HG03432 (cell line): ENCODE results near the gene PCF11.
"Not testable (repeated sequence)": the region's sequence is repeated elsewhere in the genome, so short reads cannot be mapped to it uniquely, and the experiment has no call there.

Source experiments
- ATAC-seq: cut with Tn5 transposase; IDR thresholded peaks from one replicate; pipeline ENCODE4 v1.9.1; 2021; ENCODE audit warnings: mild to moderate bottlenecking, moderate library complexity; ENCODE audit not compliant: unreplicated experiment

Gene PCF11

GRCh38 chr11:83192606-83193245, 35.8 kb downstream of the PCF11 start:
- no peak for ATAC-seq

DNA sequence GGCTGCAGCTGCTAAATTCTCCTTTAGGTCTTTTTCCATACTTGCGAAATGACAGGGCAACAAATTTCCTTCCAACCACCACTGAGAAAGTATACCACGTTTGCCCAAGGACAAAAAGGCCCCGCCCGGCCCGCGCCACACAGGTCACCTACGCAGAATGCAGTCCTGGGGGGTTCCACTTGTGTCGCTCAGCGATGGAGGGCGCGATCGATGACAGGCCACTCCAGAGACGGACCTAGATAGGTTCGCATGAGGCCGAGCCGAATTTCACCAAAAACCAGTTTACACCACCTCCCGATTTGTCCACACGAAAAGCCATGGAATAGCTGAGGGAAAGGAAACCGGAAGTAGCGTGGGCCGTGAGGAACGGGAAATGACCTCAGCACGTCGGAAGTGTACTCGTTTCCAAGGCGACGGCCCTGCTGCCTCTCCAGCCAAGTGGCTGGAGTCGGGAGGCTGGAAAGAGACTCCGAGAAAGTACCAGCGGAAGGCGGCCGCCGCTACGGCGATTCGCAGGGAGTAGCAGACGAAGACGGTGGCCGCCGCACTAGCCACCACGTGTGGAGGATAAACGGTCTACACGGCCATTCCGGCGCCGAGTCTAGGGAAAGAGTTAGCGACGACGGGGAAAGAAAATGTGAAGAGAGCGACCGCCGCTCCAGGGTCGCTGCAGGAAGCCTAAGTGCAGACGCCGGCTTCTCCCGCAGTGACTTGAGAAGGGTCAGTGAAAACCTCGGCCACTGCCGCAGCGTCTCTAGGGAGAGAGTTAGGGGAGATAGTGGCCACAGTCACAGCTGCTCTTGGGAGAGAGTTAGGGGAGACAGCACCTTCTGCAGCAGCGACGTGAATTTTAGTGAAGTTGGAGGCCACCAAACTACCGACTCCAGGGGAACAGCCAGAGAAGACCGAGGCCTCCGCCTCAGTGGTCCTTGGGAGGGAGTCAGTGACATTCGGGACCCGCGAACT, 36.7 kb downstream of the PCF11 start, which contains the start of gene ANKRD42:
Gene ANKRD42, plus strand, starts transcription at position 398 of the 966 bp plus-strand sequence. CDS start 959 bp downstream, outside the sequence.
- ATAC-seq, result peak; percentile 92

- peak; percentile 59 for ATAC-seq
Measured at GRCh38 chr11:83194281-83195142, 37.6 kb downstream of the PCF11 start.

DNA sequence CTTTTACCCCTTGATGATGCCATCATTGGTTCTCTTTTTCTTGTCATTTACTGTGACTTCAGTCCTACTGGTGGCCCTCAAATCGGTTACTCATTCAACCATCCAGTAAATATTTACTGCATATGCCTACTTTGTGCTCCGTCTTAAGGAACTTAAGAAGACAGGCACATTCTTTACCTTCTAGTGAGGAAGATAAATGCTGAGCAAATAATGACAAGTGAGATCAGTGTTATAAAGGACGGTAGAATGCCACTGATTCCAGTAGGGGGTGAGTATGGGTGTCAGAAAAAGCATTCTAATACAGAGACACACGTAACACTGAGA, 38.2 kb downstream of the PCF11 start:
- ATAC-seq, result no peak

DNA sequence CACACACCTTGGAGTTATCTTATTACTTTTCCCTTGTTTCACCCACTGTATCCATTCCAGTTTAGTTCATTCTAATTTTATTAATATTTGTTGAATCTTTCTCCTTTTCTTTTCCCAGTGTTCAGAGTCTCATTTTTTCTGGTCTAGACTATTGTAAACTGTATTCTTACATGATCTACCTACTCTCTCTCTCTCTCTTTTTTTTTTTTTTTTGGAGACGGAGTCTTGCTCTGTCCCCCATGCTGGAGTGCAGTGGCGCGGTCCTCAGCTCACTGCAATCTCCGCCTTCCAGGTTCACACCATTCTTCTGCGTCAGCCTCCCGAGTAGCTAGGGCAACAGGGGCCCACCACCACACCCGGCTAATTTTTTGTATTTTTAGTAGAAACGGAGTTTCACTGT, 38.7 kb downstream of the PCF11 start:
- no peak for ATAC-seq

- no peak for ATAC-seq
Measured at GRCh38 chr11:83200035-83200434, 43.1 kb downstream of the PCF11 start.

DNA sequence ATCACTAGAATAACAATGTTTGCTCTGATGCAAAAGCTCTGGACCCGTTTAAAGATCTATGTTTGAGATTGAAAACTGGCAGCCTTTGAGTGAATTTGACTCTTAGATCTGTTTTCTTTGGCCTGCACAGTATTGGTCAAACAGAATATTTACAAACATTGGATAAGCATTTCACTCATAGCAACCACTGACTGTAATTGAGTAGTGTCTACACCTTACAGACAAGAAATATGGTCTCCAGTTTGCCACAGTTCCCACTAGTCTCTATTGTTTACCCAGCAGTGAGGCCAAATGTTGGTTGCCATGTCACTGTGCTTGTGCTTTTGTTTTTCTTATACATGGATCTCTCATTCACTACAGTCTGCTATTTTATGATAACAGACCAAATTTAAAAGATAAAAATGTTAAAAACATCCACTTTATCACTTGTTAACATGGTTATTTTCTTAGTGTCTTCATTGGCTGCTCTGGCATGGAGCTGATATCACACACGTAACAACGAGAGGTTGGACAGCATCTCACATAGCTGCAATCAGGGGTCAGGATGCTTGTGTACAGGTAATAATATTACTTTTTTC, 48.8 kb downstream of the PCF11 start:
- ATAC-seq, result no peak

- no peak for ATAC-seq
Measured at GRCh38 chr11:83206221-83206620, 49.3 kb downstream of the PCF11 start.

GRCh38 chr11:83206771-83207382, 49.9 kb downstream of the PCF11 start:
- ATAC-seq, result not testable (repeated sequence)

DNA sequence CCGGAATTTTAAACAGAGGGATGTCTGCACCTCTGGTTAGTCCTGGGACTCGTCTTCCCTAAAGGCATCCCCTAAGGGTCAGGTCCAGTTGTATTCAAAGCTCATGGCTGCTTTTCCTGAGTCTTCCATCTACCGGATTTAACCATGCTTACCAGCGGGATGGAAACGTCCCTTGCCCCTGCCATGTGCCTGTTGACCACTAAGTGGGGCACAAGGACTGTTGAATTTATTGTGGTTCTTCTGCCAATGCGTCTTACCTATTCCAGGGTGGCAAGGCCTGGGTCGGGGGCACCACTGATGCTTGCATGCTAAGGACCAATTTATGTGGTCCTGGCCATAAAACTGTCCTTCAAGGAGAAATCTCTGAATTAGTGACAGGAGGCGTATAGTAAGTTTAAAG, 62.2 kb downstream of the PCF11 start:
- ATAC-seq, result no peak

- no peak for ATAC-seq
Measured at GRCh38 chr11:83220260-83220659, 63.3 kb downstream of the PCF11 start.

- no peak for ATAC-seq
Measured at GRCh38 chr11:83221694-83222093, 64.8 kb downstream of the PCF11 start.

DNA sequence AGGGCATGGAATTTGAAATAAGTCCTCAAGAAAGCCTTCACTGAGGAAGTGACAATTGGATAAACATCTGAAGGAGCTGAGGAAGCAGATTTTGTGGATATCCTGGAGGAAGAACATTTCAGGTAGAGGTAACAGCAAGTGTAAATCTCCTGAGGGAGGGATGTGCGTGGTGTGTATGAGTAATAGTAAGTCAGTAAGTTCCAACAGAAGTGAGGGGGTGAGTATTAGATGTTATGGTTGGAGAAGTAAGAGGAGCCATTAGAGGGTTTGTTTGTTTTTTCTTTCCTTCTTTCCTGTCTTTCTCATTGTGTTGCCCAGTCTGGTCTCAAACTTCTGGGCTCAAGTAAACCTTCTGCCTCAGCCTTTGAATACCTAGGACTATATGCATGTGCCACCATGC, 65.6 kb downstream of the PCF11 start:
- ATAC-seq, result no peak

DNA sequence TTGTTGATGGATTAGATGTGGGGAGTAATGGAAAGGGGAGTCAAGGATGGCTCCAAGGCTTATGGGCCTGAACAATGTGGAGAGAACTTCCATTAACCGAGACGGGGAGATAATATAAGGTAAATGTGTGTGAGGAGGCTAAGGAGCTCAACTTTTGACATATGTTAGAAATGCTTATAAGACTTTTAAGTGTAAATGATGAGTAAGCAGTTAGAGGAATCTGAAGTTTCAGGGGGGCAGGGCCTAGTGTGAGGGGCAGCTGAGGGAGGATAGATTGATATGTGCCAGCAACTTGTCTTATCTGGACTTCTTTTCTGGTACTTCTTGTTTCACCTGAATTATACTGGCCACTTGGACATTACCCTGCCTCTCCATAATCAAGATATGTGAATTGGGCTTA, 66.5 kb downstream of the PCF11 start:
- no peak for ATAC-seq

GRCh38 chr11:83235825-83236224, 78.9 kb downstream of the PCF11 start:
- no peak for ATAC-seq
